HepG2 (cell line): Measurements from ENCODE around the gene FAM111B. TPM values are rescaled to one million over a fixed set of nuclear protein-coding genes. Genes with fewer than 3 reads are reported as not detected.

Source experiments
- AGO1 ChIP-seq: fragments of 200-400 bp; formaldehyde crosslinking; IDR thresholded peaks from 2 replicates; pipeline ENCODE4 v1.6.1; 2017; ENCODE audit warnings: mild to moderate bottlenecking, low read depth, low read length, moderate library complexity; ENCODE audit not compliant: poor library complexity, severe bottlenecking
- HMGXB4 ChIP-seq, 2 experiments: sonication (generic) in 1 of 2; formaldehyde crosslinking in 1 of 2; IDR thresholded peaks; 2 replicates each; pipeline versions ENCODE4 v1.4.0 to v1.6.1; 2018 to 2020; ENCODE audit warnings: missing genetic modification reagents in 2 of 2, borderline replicate concordance in 1 of 2, low read depth in 1 of 2, mild to moderate bottlenecking in 1 of 2, missing biosample characterization in 1 of 2
- RERE ChIP-seq: IDR thresholded peaks from 2 replicates; pipeline ENCODE4 v1.6.1; 2016; ENCODE audit warnings: low read depth, missing genetic modification reagents, missing compliant biosample characterization
- REST ChIP-seq, 2 experiments: IDR thresholded peaks; 2 replicates each; pipeline ENCODE4 v1.6.1; 2011 to 2012; ENCODE audit warnings: low read length in 2 of 2, borderline replicate concordance in 1 of 2, low read depth in 1 of 2, mild to moderate bottlenecking in 1 of 2, moderate library complexity in 1 of 2
- SRSF1 ChIP-seq: fragments of 200-400 bp; formaldehyde crosslinking; optimal IDR thresholded peaks from 2 replicates; pipeline ENCODE3; 2017; ENCODE audit warnings: mild to moderate bottlenecking, low read depth, low read length, moderate library complexity
- TARDBP ChIP-seq: sonication (generic); formaldehyde crosslinking; IDR thresholded peaks from 2 replicates; pipeline ENCODE4 v1.8.0; 2022; ENCODE audit warnings: mild to moderate bottlenecking, missing genetic modification reagents
- ZBTB2 ChIP-seq: sonication (generic); formaldehyde crosslinking; IDR thresholded peaks from 2 replicates; pipeline ENCODE4 v1.8.0; 2022; ENCODE audit warnings: low read depth, missing genetic modification reagents
- ZBTB7A ChIP-seq: sonication (generic); formaldehyde crosslinking; IDR thresholded peaks from 2 replicates; pipeline ENCODE4 v1.8.0; 2022; ENCODE audit warnings: mild to moderate bottlenecking, missing genetic modification reagents
- ZNF207 ChIP-seq: fragments of 450-650 bp; IDR thresholded peaks from 2 replicates; pipeline ENCODE4 v1.6.1; 2016; ENCODE audit warnings: antibody characterized with exemption, borderline replicate concordance
- ZNF235 ChIP-seq: sonication (generic); formaldehyde crosslinking; IDR thresholded peaks from 2 replicates; pipeline ENCODE4 v1.8.1; 2023; ENCODE audit warnings: mild to moderate bottlenecking, missing genetic modification reagents, borderline replicate concordance
- ZNF552 ChIP-seq: sonication (generic); formaldehyde crosslinking; IDR thresholded peaks from 2 replicates; pipeline ENCODE4 v1.9.0; 2022; ENCODE audit warnings: missing genetic modification reagents, mild to moderate bottlenecking, borderline replicate concordance
- ZNF562 ChIP-seq: sonication (generic); formaldehyde crosslinking; IDR thresholded peaks from 2 replicates; pipeline ENCODE4 v1.8.0; 2022; ENCODE audit warnings: missing genetic modification reagents, borderline replicate concordance
- ZNF644 ChIP-seq: IDR thresholded peaks from 2 replicates; pipeline ENCODE4 v1.6.1; 2016; ENCODE audit warnings: low read depth
- ZNF652 ChIP-seq: IDR thresholded peaks from 2 replicates; pipeline ENCODE4 v1.6.1; 2016; ENCODE audit warnings: low read depth, borderline replicate concordance
- ZSCAN9 ChIP-seq: IDR thresholded peaks from 2 replicates; pipeline ENCODE4 v1.6.1; 2016; ENCODE audit warnings: borderline replicate concordance
- polyA plus RNA-seq, 8 experiments: library from polyadenylated mRNA; depleted of rRNA in 3 of 8; stranded (reverse) in 7 of 8; unstranded in 1 of 8; fragments of >200 nt; fragmentation: Illumina TruSeq in 4 of 8; extraction: Trizol in 4 of 8; gene quantifications; 2 replicates each; pipeline versions ENCODE4 v1.2.1 to v1.2.3, GENCODE V29; 2011 to 2016; ENCODE audit warnings: low read depth in 4 of 8, missing spikeins in 1 of 8, mixed read lengths in 1 of 8; ENCODE audit not compliant: insufficient read depth in 1 of 8
- total RNA-seq, 5 experiments: library from RNA; depleted of rRNA; stranded (reverse); fragments of >200 nt; fragmentation: Illumina TruSeq; extraction: Trizol; gene quantifications; 2 replicates each; pipeline ENCODE4 v1.2.3, GENCODE V29; 2016; ENCODE audit warnings: low read depth in 1 of 5

The FAM111B gene
- total and polyA plus RNA-seq, 2 of the 13 experiments (the other 11 are each of a cell fraction or from before 2014, with no cell fraction given), result 1.6 to 28.2 TPM

- TF ChIP-seq ZSCAN9 (no peak), AGO1 (no peak), ZNF644 (no peak), ZNF235 (CRISPR knock-in tag) (0 out of 2 replicates have a peak, but pooled peaks have one; percentile 39), ZNF562 (no peak), ZBTB2 (no peak), RERE (CRISPR knock-in tag) (no peak), REST (IDR thresholded peaks at IDR 0.05; ENCODE audit: borderline replicate concordance in 1 of 2, low read depth in 1 of 2, low read length in 2 of 2) (no peak), ZNF207 (no peak), ZBTB7A (CRISPR knock-in tag) (no peak), HMGXB4 (CRISPR knock-in tag; IDR thresholded peaks at IDR 0.05; ENCODE audit: borderline replicate concordance in 1 of 2, low read depth in 1 of 2) (peak; percentile 58 to 87; a peak in 2 of 4 replicates), TARDBP (CRISPR knock-in tag) (peak; percentile 79), ZNF552 (CRISPR knock-in tag) (no peak), ZNF652 (CRISPR knock-in tag) (no peak), SRSF1 (peak; percentile 37)
These were observed 35.8 kb downstream of the FAM111B start, which contains the start of gene FAM111A (continued) for GRCh38 chr11:59142530-59143507.
